SK-MEL-5 (cell line): ENCODE results near the gene KIF2C. TPM values are rescaled to one million over a fixed set of nuclear protein-coding genes. Genes with fewer than 3 reads are reported as not detected.

ENCODE experiments used
- small RNA-seq, 2 experiments: library from RNA; depleted of rRNA; stranded (forward); fragments of <200 nt; gene quantifications; one replicate each; pipeline ENCODE3, GENCODE V24; 2014
- total RNA-seq: library from RNA; depleted of rRNA; stranded (reverse); fragments of >200 nt; shearing (Covaris generic); gene quantifications from 2 replicates; pipeline ENCODE4 v1.2.3, GENCODE V29; 2014; rRNA removed

Gene KIF2C
- total RNA-seq, 1 experiment from 2014 or later = 30.5 TPM

Small RNA genes within 50 kb of the gene (small RNA-seq; reads per million reads assigned to genes)
- gene RNU5D-1 (9.8 to 45.4 reads per million in 2 experiments), gene RNU5F-1 (46.8 to 174 reads per million in 2 experiments), gene SNORD38A (14.4 to 210 reads per million in 2 experiments), gene SNORD38B (0 reads per million in 2 experiments), gene SNORD46 (394 to 3,224 reads per million in 2 experiments), gene SNORD55 (0 reads per million in 2 experiments)

Other genes with a start within 250 kb of the KIF2C start
- gene TMEM53, start 65.4 kb upstream of the KIF2C start, total RNA-seq = 18.0 and 20.0 TPM in 2 replicates
- 0.24 TPM in 1 of 2 replicates, not detected in the other for gene ARMH1, start 65.1 kb upstream of the KIF2C start, total RNA-seq
- not detected in 2 replicates for gene RNU5D-1, start 8.7 kb upstream of the KIF2C start, total RNA-seq
- gene RPS8, start 35.7 kb downstream of the KIF2C start, total RNA-seq = 2,103 and 2,284 TPM in 2 replicates
- gene BEST4, start 48.3 kb downstream of the KIF2C start, total RNA-seq = not detected in 2 replicates
- gene PLK3, start 60.5 kb downstream of the KIF2C start, total RNA-seq = 3.4 and 5.0 TPM in 2 replicates
- not detected in 2 replicates for gene DYNLT4, start 67.5 kb downstream of the KIF2C start, total RNA-seq
- gene BTBD19, start 68.7 kb downstream of the KIF2C start, total RNA-seq = 0.69 TPM in 1 of 2 replicates, not detected in the other
- 0.03 TPM in 1 of 2 replicates, not detected in the other for gene PTCH2, start 103.4 kb downstream of the KIF2C start, total RNA-seq
- 23.5 and 27.5 TPM in 2 replicates for gene EIF2B3, start 246.8 kb downstream of the KIF2C start, total RNA-seq